Testis (tissue), 3 donors: Measurements from ENCODE around the gene RNF123. TPM values are rescaled to one million over a fixed set of nuclear protein-coding genes. Genes with fewer than 3 reads are reported as not detected.

Source experiments
- DNase-seq: peaks from one replicate; pipeline ENCODE4 v3.0.0-alpha.2; 2019
- H3K27ac ChIP-seq, 2 donors: fragments of 200-600 bp; sonication (generic); one replicate each; pipeline ENCODE4 v1.5.1; 2019
- H3K27me3 ChIP-seq: fragments of 200-600 bp; sonication (generic); one replicate; pipeline ENCODE4 v1.5.1; 2019
- H3K36me3 ChIP-seq: fragments of 200-600 bp; sonication (generic); one replicate; pipeline ENCODE4 v1.5.1; 2017; ENCODE audit warnings: low read depth; ENCODE audit errors: missing control alignments
- H3K4me1 ChIP-seq: fragments of 200-600 bp; sonication (generic); one replicate; pipeline ENCODE4 v1.5.1; 2019
- H3K4me3 ChIP-seq, 2 donors: fragments of 200-600 bp; sonication (generic); one replicate each; pipeline ENCODE4 v1.5.1; 2017 to 2019
- H3K9me3 ChIP-seq: fragments of 200-600 bp; sonication (generic); one replicate; pipeline ENCODE4 v1.5.1; 2017
- CTCF ChIP-seq, 3 experiments: fragments of 450-650 bp in 2 of 3; fragments of 200-600 bp in 1 of 3; sonication (generic) in 1 of 3; IDR thresholded peaks; one replicate each; pipeline ENCODE4 v1.5.1; 2016 to 2019; ENCODE audit warnings: antibody characterized with exemption in 3 of 3, mild to moderate bottlenecking in 2 of 3, moderate library complexity in 1 of 3
- POLR2A ChIP-seq: fragments of 450-650 bp; IDR thresholded peaks from one replicate; pipeline ENCODE4 v1.6.1; 2017; ENCODE audit warnings: antibody characterized with exemption, mild to moderate bottlenecking, moderate library complexity
- WGBS, 2 donors: methylation state at CpG; one replicate each; pipeline ENCODE4 v1.1.5; 2018; 5-methylcytosine and 5-hydroxymethylcytosine counted together
- intact Hi-C: fragments of 100-400 bp; cut with DNase I; formaldehyde crosslinking; loops from one replicate; pipeline ENCODE4 v1.15.1; 2023; ENCODE audit warnings: low total_unique reads
- polyA plus RNA-seq: library from polyadenylated mRNA; stranded (reverse); fragments of 350-450 nt; fragmentation: Illumina TruSeq; extraction: RNeasy Lipid Tissue Mini Kit (QIAGEN cat#74804); gene quantifications from one replicate; pipeline ENCODE4 v1.2.3, GENCODE V29; 2014; ENCODE audit warnings: low read depth, low replicate concordance; ENCODE audit not compliant: insufficient read depth
- total RNA-seq, 2 donors: library from RNA; depleted of rRNA; stranded (reverse); fragments of >200 nt; gene quantifications; one replicate each; pipeline ENCODE4 v1.2.3, GENCODE V29; 2016

The RNF123 gene
- total and polyA plus RNA-seq, 3 donors from 2014 or later = 54.7 to 79.7 (median 72.4) TPM

- TF ChIP-seq POLR2A (no peak), CTCF (IDR thresholded peaks at IDR 0.05) (no peak)
- intact Hi-C loops = no loop called here
- no peak for DNase-seq
- H3K27ac ChIP-seq = no peak overlapping the region
- H3K9me3 ChIP-seq = no peaks in the 10 kb centered on the region
- H3K36me3 ChIP-seq = no peaks in the 10 kb centered on the region
- H3K4me3 ChIP-seq = no peak overlapping the region
- WGBS, 2 donors = 88 to 94% methylated on average over 3 to 6 of the region's 7 CpGs
- H3K27me3 ChIP-seq = no peaks in the 10 kb centered on the region
- peaks cover 8% of the 10 kb centered on the region for H3K4me1 ChIP-seq
Observed at GRCh38 chr3:49716169-49716568, 26.8 kb downstream of the RNF123 start.

- Histone ChIP-seq H3K9me3 (no peaks in the 10 kb centered on the region), H3K27ac (no peak overlapping the region), H3K36me3 (no peaks in the 10 kb centered on the region), H3K4me3 (no peak overlapping the region), H3K4me1 (peaks cover 8% of the 10 kb centered on the region), H3K27me3 (no peaks in the 10 kb centered on the region)
- DNase-seq = no peak
- WGBS, 2 donors = 90 to 93% methylated on average over 5 to 16 of the region's 16 CpGs
- intact Hi-C loops = no loop called here
- no peak for TF ChIP-seq CTCF (IDR thresholded peaks at IDR 0.05)
- TF ChIP-seq POLR2A = no peak
Observed at GRCh38 chr3:49716691-49717210, 27.4 kb downstream of the RNF123 start.

GRCh38 chr3:49717211-49717958 lies 28.0 kb downstream of the RNF123 start:
- Histone ChIP-seq H3K4me3 (no peak overlapping the region), H3K9me3 (no peaks in the 10 kb centered on the region), H3K4me1 (peaks cover 10% of the 10 kb centered on the region), H3K36me3 (no peaks in the 10 kb centered on the region), H3K27ac (peak overlapping the region in 1 of 2 donors; percentile 6), H3K27me3 (no peaks in the 10 kb centered on the region)
- intact Hi-C loops = no loop called here
- WGBS, 2 donors = 85 to 88% methylated on average over 8 to 14 of the region's 14 CpGs
- DNase-seq = no peak
- no peak for TF ChIP-seq POLR2A
- TF ChIP-seq CTCF (IDR thresholded peaks at IDR 0.05) = no peak

GRCh38 chr3:49717959-49718857 lies 28.9 kb downstream of the RNF123 start:
- Histone ChIP-seq H3K4me1 (peaks cover 18% of the 10 kb centered on the region), H3K27ac (peak overlapping the region in 1 of 2 donors; percentile 6), H3K27me3 (no peaks in the 10 kb centered on the region), H3K36me3 (no peaks in the 10 kb centered on the region), H3K9me3 (no peaks in the 10 kb centered on the region), H3K4me3 (peak overlapping the region in 1 of 2 donors; percentile 58)
- intact Hi-C loops = no loop called here
- no peak for DNase-seq
- TF ChIP-seq CTCF (IDR thresholded peaks at IDR 0.05) = no peak
- TF ChIP-seq POLR2A = no peak
- WGBS, 2 donors = 15 to 60% methylated on average over 12 to 72 of the region's 75 CpGs
